Activated T-cell treated with anti-CD3 and anti-CD28 coated beads, Interleukin-2, amount 50 U/mL, for 72 hours (primary cell): ENCODE results near the gene PCDHGA12. TPM values are rescaled to one million over a fixed set of nuclear protein-coding genes. Genes with fewer than 3 reads are reported as not detected.
"Not testable (repeated sequence)": the region's sequence is repeated elsewhere in the genome, so short reads cannot be mapped to it uniquely, and the experiment has no call there.

Experiments used
- ATAC-seq, 2 donors: fragments of 150-1000 bp; cut with Tn5 transposase; replicated peaks in 1 of 2; 2 replicates each; pipeline ENCODE4 v1.10.0; 2021; ENCODE audit warnings: moderate library complexity in 2 of 2, mild to moderate bottlenecking in 1 of 2
- DNase-seq, 2 donors: peaks; one replicate each; pipeline ENCODE4 v3.0.0; 2021 to 2022; ENCODE audit warnings: mixed read lengths in 1 of 2
- H3K27ac Mint-ChIP-seq: one replicate; pipeline ENCODE4 v1.8.0; 2022; ENCODE audit warnings: mild to moderate bottlenecking, moderate library complexity, mixed read lengths
- H3K27me3 Mint-ChIP-seq: one replicate; pipeline ENCODE4 v1.8.0; 2022; ENCODE audit warnings: low read depth, mixed read lengths
- H3K36me3 Mint-ChIP-seq, 2 donors: one replicate each; pipeline ENCODE4 v1.8.0; 2022; ENCODE audit warnings: mixed read lengths in 2 of 2, mild to moderate bottlenecking in 1 of 2; ENCODE audit not compliant: insufficient read depth in 2 of 2
- H3K4me1 Mint-ChIP-seq: one replicate; pipeline ENCODE4 v1.8.0; 2022; ENCODE audit warnings: low read depth, mixed read lengths
- H3K4me3 Mint-ChIP-seq, 2 donors: one replicate each; pipeline ENCODE4 v1.8.0; 2022; ENCODE audit warnings: mild to moderate bottlenecking in 2 of 2, mixed read lengths in 2 of 2, moderate library complexity in 2 of 2
- H3K9me3 Mint-ChIP-seq, 2 donors: one replicate each; pipeline ENCODE4 v1.8.0; 2022; ENCODE audit warnings: mixed read lengths in 2 of 2
- total RNA-seq, 2 donors: library from RNA; stranded (reverse); gene quantifications; one replicate each; pipeline ENCODE4 v1.2.3, GENCODE V29; 2022

Gene PCDHGA12
- total RNA-seq, 2 donors from 2014 or later, result 0.12 to 0.17 TPM

- peak within 1 kb of the TSS; percentile 70 for H3K4me3 Mint-ChIP-seq
- peaks cover 15 to 29% of the 10 kb centered on the region in 2 donors for H3K36me3 Mint-ChIP-seq
- not testable (repeated sequence) for H3K9me3 Mint-ChIP-seq, H3K4me1 Mint-ChIP-seq, H3K27ac Mint-ChIP-seq
- peaks cover 72% of the 10 kb centered on the region for H3K27me3 Mint-ChIP-seq
- peak; percentile 38 to 51 for DNase-seq
- peak; percentile 70 to 81 for ATAC-seq
These were observed 32.4 kb upstream of the PCDHGA12 start, which contains the start of gene PCDHGB5 for GRCh38 chr5:141397756-141398551. PCDHGB5 (plus strand) TSS chr5:141397947; CDS start chr5:141398128, 181 bp downstream.

GRCh38 chr5:141398608-141399007 lies 31.7 kb upstream of the PCDHGA12 start:
- Mint-ChIP-seq H3K9me3 (peaks cover 6 to 8% of the 10 kb centered on the region in 2 donors), H3K36me3 (peaks cover 15 to 23% of the 10 kb centered on the region in 2 donors), H3K4me1 (peaks cover 8% of the 10 kb centered on the region), H3K27me3 (peaks cover 72% of the 10 kb centered on the region), H3K27ac (no peak overlapping the region), H3K4me3 (peak overlapping the region in 1 of 2 donors; percentile 6)
- ATAC-seq (no peak), DNase-seq (no peak)

GRCh38 chr5:141399555-141400258 lies 30.6 kb upstream of the PCDHGA12 start:
- Mint-ChIP-seq H3K9me3 (peaks cover 2 to 5% of the 10 kb centered on the region in 2 donors), H3K4me1 (peaks cover 10% of the 10 kb centered on the region), H3K36me3 (peaks cover 11 to 23% of the 10 kb centered on the region in 2 donors), H3K27me3 (peaks cover 72% of the 10 kb centered on the region), H3K27ac (no peak overlapping the region), H3K4me3 (no peak overlapping the region)
- no peak for DNase-seq
- no peak for ATAC-seq

- H3K4me1 Mint-ChIP-seq, result peaks cover 10% of the 10 kb centered on the region
- peaks cover 77% of the 10 kb centered on the region for H3K27me3 Mint-ChIP-seq
- H3K36me3 Mint-ChIP-seq, result peaks cover 16 to 20% of the 10 kb centered on the region in 2 donors
- no peak for DNase-seq
- peak within 1 kb of the TSS; percentile 67 to 75 for H3K4me3 Mint-ChIP-seq
- H3K27ac Mint-ChIP-seq, result peak within 1 kb of the TSS; percentile 82
- peaks cover 4 to 6% of the 10 kb centered on the region in 2 donors for H3K9me3 Mint-ChIP-seq
- no peak for ATAC-seq
These were observed 27.6 kb upstream of the PCDHGA12 start, which contains the start of gene PCDHGA9 for GRCh38 chr5:141402553-141403243. PCDHGA9 (plus strand) TSS chr5:141402778; CDS start chr5:141402953, 175 bp downstream.

DNA sequence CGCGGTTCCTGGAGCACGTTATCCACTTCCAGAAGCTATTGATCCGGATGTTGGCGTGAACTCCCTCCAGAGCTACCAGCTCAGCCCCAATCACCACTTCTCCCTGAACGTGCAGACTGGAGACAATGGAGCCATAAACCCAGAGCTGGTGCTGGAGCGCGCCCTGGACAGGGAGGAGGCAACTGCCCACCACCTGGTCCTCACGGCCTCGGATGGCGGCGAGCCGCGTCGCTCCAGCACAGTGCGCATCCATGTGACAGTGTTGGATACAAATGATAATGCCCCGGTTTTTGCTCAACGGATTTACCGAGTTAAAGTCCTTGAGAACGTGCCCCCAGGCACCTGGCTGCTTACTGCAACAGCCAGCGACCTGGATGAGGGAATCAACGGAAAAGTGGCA lies 26.9 kb upstream of the PCDHGA12 start:
- Mint-ChIP-seq H3K36me3 (peaks cover 17 to 24% of the 10 kb centered on the region in 2 donors), H3K9me3 (peaks cover 4 to 6% of the 10 kb centered on the region in 2 donors), H3K27ac (no peak overlapping the region), H3K4me1 (peaks cover 10% of the 10 kb centered on the region), H3K27me3 (peaks cover 83% of the 10 kb centered on the region), H3K4me3 (no peak overlapping the region)
- DNase-seq (no peak), ATAC-seq (no peak)

GRCh38 chr5:141407790-141408505 lies 22.4 kb upstream of the PCDHGA12 start, which contains the start of gene PCDHGB6:
PCDHGB6 (plus strand) TSS chr5:141408021; CDS start chr5:141408203, 182 bp downstream.
- Mint-ChIP-seq H3K36me3 (peaks cover 14 to 27% of the 10 kb centered on the region in 2 donors), H3K27ac (peak within 1 kb of the TSS; percentile 68), H3K9me3 (peaks cover 8 to 11% of the 10 kb centered on the region in 2 donors), H3K4me3 (peak within 1 kb of the TSS; percentile 58 to 67), H3K27me3 (peaks cover 81% of the 10 kb centered on the region), H3K4me1 (peaks cover 13% of the 10 kb centered on the region)
- DNase-seq (peak; percentile 41 to 53), ATAC-seq (peak; percentile 55 to 59)

DNA sequence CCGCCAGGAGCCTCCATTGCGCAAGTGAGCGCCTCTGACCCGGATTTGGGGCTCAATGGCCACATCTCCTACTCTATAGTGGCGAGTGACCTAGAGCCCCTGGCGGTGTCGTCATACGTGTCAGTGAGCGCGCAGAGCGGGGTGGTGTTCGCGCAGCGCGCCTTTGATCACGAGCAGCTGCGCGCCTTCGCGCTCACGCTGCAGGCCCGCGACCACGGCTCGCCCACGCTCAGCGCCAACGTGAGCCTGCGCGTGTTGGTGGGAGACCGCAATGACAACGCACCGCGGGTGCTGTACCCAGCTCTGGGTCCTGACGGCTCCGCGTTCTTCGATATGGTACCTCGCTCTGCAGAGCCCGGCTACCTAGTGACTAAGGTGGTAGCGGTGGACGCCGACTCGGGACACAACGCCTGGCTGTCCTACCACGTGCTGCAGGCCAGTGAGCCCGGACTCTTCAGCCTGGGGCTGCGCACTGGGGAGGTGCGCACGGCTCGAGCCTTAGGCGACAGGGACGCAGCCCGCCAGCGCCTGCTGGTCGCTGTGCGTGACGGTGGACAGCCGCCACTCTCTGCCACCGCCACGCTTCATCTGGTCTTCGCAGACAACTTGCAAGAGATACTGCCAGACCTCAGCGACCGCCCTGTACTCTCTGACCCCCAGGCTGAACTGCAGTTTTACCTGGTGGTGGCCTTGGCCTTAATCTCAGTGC lies 20.6 kb upstream of the PCDHGA12 start:
- no peak for DNase-seq
- peaks cover 11 to 12% of the 10 kb centered on the region in 2 donors for H3K9me3 Mint-ChIP-seq

DNA sequence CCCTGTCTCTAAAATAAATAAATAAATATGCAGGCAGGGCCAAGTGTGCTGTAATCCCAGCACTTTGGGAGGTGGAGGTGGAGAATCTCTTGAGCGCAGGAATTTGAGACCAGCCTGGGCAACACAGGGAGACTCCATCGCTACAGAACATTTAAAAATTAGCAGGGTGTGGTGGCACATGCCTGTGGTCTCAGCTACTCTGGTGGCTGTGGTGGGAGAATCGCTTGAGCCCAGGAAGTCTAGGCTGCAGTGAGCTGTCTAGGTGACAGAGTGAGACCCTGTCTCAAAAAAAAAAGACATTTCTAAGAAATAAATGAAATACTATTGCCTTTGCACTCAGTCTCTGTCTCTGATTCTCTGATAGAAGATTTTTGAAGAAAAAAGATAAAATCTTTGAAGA lies 18.7 kb upstream of the PCDHGA12 start:
- peaks cover 14 to 31% of the 10 kb centered on the region in 2 donors for H3K36me3 Mint-ChIP-seq
- H3K27me3 Mint-ChIP-seq, result peaks cover 79% of the 10 kb centered on the region
- ATAC-seq, result no peak
- peaks cover 31% of the 10 kb centered on the region for H3K4me1 Mint-ChIP-seq
- no peak overlapping the region for H3K27ac Mint-ChIP-seq
- H3K9me3 Mint-ChIP-seq, result peaks cover 8 to 12% of the 10 kb centered on the region in 2 donors
- no peak overlapping the region for H3K4me3 Mint-ChIP-seq
- no peak for DNase-seq

More for the DNA sequence above, 20.6 kb upstream of the PCDHGA12 start:
- no peak overlapping the region for H3K4me3 Mint-ChIP-seq
- no peak overlapping the region for H3K27ac Mint-ChIP-seq
- H3K4me1 Mint-ChIP-seq, result peaks cover 25% of the 10 kb centered on the region
- no peak for ATAC-seq
- H3K27me3 Mint-ChIP-seq, result peaks cover 84% of the 10 kb centered on the region
- peaks cover 18 to 35% of the 10 kb centered on the region in 2 donors for H3K36me3 Mint-ChIP-seq

- Mint-ChIP-seq H3K4me3 (peak within 1 kb of the TSS; percentile 91 to 92), H3K9me3 (peaks cover 10 to 12% of the 10 kb centered on the region in 2 donors), H3K36me3 (peaks cover 17 to 28% of the 10 kb centered on the region in 2 donors), H3K27ac (peak within 1 kb of the TSS; percentile 82), H3K4me1 (peaks cover 35% of the 10 kb centered on the region), H3K27me3 (peaks cover 79% of the 10 kb centered on the region)
- ATAC-seq, result peak; percentile 80 to 81
- DNase-seq, result peak; percentile 61 to 69
These were observed 17.3 kb upstream of the PCDHGA12 start, which contains the start of gene PCDHGA10 for GRCh38 chr5:141412854-141413539. PCDHGA10 (plus strand) TSS chr5:141412987; CDS start chr5:141413176, 189 bp downstream.

GRCh38 chr5:141413540-141414069 lies 16.7 kb upstream of the PCDHGA12 start:
- no peak for DNase-seq
- H3K27me3 Mint-ChIP-seq, result peaks cover 79% of the 10 kb centered on the region
- H3K27ac Mint-ChIP-seq, result peak overlapping the region; percentile 82

More at GRCh38 chr5:141413540-141414069, 16.7 kb upstream of the PCDHGA12 start:
- H3K4me1 Mint-ChIP-seq, result peaks cover 37% of the 10 kb centered on the region
- peaks cover 20 to 29% of the 10 kb centered on the region in 2 donors for H3K36me3 Mint-ChIP-seq
- H3K9me3 Mint-ChIP-seq, result peaks cover 12 to 13% of the 10 kb centered on the region in 2 donors
- peak overlapping the region; percentile 91 to 92 for H3K4me3 Mint-ChIP-seq
- no peak for ATAC-seq
